Activated naive CD4-positive, alpha-beta T cell treated with anti-CD3 and anti-CD28 coated beads, Interleukin-2, amount 10 ng/mL, durations not matched to agents 5 hours and 36 hours (primary cell): ENCODE results near the gene OR11G2. TPM values are rescaled to one million over a fixed set of nuclear protein-coding genes. Genes with fewer than 3 reads are reported as not detected.

Source experiments
- total RNA-seq, 2 experiments: library from RNA; stranded (reverse); gene quantifications; one replicate each; pipeline ENCODE4 v1.2.3, GENCODE V29; 2021

OR11G2 gene, protein sequence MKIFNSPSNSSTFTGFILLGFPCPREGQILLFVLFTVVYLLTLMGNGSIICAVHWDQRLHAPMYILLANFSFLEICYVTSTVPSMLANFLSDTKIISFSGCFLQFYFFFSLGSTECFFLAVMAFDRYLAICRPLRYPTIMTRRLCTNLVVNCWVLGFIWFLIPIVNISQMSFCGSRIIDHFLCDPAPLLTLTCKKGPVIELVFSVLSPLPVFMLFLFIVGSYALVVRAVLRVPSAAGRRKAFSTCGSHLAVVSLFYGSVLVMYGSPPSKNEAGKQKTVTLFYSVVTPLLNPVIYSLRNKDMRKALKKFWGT
- total RNA-seq: not detected

GRCh38 chr14:20190596-20190995, at the start of gene OR11G2:
Gene OR11G2, plus strand, starts transcription at chr14:20190896. Its CDS starts 6,542 bp downstream, at chr14:20197438.

GRCh38 chr14:20223410-20223809, 32.7 kb downstream of the OR11G2 start, which contains the start of gene OR11H6:
Gene OR11H6, plus strand, starts transcription at chr14:20223710. Its CDS starts 0 bp downstream, at chr14:20223710.

GRCh38 chr14:20228681-20229080, 38.0 kb downstream of the OR11G2 start, which contains the start of gene OR11H7:
Gene OR11H7, plus strand, starts transcription at chr14:20228981.

Other genes with a start within 250 kb of the OR11G2 start
- not detected for gene OR4K15, start 215.3 kb upstream of the OR11G2 start, total RNA-seq
- gene OR4Q2, start 188.7 kb upstream of the OR11G2 start, total RNA-seq: not detected
- not detected for gene OR4K14, start 171.6 kb upstream of the OR11G2 start, total RNA-seq
- not detected for gene OR4K13, start 154.9 kb upstream of the OR11G2 start, total RNA-seq
- not detected for gene OR4L1, start 130.9 kb upstream of the OR11G2 start, total RNA-seq
- not detected for gene OR4K17, start 80.2 kb upstream of the OR11G2 start, total RNA-seq
- not detected for gene OR4N5, start 52.1 kb upstream of the OR11G2 start, total RNA-seq
- gene OR11H6, start 32.8 kb downstream of the OR11G2 start, total RNA-seq: not detected
- gene OR11H7, start 38.1 kb downstream of the OR11G2 start, total RNA-seq: not detected
- not detected for gene OR11H4, start 48.4 kb downstream of the OR11G2 start, total RNA-seq
- gene TTC5, start 115.1 kb downstream of the OR11G2 start, total RNA-seq: 10 to 100 TPM; 17.5 to 22.1 TPM
- gene CCNB1IP1, start 142.4 kb downstream of the OR11G2 start, total RNA-seq: 10 to 100 TPM; 36.0 to 37.0 TPM
- gene PARP2, start 152.7 kb downstream of the OR11G2 start, total RNA-seq: 10 to 100 TPM; 25.1 to 25.2 TPM
- gene TEP1, start 222.6 kb downstream of the OR11G2 start, total RNA-seq: 10 to 100 TPM; 44.5 to 48.1 TPM
- gene KLHL33, start 245.3 kb downstream of the OR11G2 start, total RNA-seq: under 1 TPM; 0.13 to 0.19 TPM